M059J (cell line): ENCODE measurements around the gene NPTXR. TPM values are rescaled to one million over a fixed set of nuclear protein-coding genes. Genes with fewer than 3 reads are reported as not detected.
"Not testable (repeated sequence)": the region's sequence is repeated elsewhere in the genome, so short reads cannot be mapped to it uniquely, and the experiment has no call there.

Experiments
- DNase-seq: peaks from one replicate; pipeline ENCODE4 v3.0.0-alpha.2; 2012; ENCODE audit warnings: low read depth
- total RNA-seq: library from RNA; depleted of rRNA; stranded (reverse); fragments of >200 nt; shearing (Covaris generic); gene quantifications from 2 replicates; pipeline ENCODE4 v1.2.3, GENCODE V29; 2014

NPTXR gene
- total RNA-seq, 1 experiment from 2014 or later: 1.9 TPM

DNA sequence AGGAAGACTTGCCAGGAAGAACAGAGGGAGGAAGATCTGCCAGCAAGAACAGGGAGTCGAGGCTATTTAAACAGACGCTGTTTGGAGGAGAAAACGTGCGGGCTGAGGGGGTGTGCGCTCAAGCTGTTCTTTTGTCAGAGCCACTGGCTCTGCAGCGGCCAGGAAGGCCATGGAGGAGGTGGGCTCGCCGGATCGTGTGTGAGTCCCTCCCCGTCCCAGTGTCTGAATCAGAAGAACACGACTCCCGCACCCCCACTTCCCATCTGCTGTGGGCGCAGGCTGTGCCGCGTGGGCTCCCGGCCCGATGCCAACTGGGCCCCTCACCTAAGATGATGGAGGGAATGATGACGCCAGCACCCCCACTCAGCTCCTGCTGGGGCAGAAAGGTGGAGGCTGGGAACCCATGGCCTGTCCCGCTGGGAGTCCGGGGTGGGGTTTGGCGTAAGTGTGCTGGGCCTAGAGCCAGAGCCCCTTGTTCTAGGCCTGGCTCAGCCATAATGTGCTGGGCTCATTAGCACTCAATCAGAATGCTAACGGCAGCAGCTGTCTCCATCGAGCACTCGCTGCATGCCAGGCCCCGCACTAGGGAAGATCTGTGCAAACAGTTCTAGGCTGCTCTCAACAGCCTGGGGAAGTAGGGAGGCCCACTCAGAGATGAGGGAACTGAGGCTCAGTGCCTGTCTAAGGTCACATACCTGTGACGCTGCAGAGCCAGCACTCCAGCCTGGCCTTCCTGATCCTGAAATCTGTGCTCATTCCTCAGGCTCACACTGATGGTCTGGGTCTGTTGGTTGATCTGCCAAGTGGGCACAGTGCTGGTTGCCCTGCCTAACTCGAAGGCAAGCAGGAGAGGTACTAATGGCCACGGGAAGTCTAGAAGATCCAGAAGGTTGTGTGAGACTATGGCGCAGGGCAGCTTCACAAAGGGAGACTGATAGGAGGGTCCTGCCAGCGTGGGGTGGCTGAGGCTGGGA is 11.5 kb downstream of the NPTXR start:
- DNase-seq: no peak

DNA sequence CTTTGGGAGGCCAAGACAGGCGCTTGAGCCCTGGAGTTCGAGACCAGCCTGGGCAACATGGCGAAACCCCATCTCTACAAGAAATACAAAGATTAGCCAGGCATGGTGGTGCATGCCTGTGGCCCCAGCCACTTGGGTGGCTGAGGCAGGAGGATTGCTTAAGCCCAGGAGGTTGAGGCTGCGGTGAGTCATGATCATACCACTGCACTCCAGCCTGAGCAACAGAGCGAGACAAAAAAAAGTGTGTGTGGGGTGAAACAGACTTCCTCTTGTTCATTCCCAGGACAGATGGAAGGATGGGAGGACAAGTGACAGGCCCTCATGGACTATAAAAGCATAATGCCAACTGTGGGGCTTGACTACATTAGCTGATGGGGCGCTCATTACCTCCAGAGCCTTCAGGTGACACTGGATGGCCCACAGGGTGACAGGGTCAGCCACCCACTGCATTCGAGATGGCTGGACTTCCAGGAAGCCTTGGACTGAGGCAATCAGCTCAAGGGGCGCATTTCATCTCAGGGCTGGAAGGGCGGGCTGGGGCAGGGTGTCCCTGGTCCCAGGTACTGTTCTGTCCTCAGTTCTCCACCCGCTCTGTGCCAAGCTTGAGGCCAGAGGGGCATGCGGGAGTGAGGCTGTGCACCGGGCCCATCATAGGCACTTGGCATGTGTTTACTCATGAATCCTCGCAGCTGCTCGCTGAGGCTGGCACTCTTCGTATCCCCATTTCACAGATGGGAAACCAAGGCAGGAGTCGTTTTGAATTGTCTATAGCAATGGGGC is 12.5 kb downstream of the NPTXR start:
- DNase-seq: peak; percentile 68

DNA sequence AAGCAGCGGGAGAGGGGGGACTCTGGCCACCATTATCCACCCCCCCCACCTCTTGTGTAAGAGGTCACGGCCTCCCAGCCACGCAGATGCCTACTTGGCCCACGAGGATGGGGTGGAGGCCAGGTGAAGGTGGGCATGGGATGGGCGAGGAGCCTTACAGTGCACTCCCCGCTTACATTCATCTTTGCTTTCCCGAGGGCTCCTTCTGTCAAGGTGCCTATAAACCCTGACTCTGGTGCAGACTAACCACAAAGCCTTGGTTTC is 13.1 kb downstream of the NPTXR start:
- no peak for DNase-seq

DNA sequence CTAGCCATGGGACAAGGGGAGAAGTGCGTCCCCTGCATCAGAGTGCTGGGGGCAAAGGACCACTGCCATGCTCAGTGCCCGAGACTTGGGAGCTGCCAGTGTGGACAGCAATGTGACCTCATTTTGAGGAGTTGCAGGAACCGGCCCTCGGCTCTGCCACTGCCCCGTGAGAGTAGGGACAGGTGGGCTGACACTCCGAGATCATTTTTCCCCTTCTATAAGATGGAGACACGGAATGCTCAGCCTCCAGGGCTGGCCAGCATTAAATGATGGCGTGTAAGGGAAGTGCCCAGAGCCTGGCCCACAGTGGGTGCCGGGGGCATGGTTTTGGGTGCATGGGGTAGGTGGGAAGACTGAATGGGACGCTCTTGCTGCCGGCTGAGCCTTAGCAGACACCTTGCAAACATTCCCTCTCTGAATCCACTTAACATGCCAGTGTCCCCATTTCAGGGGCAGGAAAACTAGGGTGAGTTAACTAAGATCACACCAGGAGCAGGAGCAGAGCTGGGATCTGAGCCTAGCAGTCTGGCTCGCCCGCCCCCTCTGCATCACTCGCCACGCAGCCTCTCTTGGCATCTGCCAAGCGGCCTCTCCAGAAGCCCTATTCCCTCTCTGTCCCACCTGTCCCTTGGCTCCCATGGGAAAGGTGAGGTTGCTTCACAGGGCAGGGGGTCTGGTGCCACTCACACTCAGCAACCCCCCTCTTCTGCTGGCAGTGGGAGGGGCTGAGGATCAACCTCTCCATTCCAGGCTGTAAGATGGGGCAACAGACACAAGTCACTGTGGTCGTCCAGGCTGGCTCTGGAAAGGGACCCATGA is 13.6 kb downstream of the NPTXR start:
- no peak for DNase-seq

DNA sequence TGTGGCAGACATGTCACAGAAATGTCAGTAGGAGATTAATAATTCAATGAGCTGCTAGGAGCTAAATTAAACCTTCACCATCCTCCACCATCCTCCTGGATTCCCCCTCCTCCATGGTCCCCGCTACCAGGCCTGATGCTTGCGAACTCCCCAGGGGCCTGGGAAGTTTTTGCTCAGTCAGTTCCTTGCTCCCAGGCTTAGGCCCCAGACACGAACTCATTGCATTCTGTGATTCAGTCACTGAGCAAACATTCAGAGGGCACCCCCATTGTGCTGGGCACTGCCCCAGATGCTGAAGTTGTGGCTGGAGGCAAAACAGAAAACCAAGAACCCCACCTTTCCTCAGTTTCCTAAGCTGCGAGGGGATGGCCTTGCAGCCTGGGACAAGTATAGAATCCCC is 14.3 kb downstream of the NPTXR start:
- no peak for DNase-seq

DNA sequence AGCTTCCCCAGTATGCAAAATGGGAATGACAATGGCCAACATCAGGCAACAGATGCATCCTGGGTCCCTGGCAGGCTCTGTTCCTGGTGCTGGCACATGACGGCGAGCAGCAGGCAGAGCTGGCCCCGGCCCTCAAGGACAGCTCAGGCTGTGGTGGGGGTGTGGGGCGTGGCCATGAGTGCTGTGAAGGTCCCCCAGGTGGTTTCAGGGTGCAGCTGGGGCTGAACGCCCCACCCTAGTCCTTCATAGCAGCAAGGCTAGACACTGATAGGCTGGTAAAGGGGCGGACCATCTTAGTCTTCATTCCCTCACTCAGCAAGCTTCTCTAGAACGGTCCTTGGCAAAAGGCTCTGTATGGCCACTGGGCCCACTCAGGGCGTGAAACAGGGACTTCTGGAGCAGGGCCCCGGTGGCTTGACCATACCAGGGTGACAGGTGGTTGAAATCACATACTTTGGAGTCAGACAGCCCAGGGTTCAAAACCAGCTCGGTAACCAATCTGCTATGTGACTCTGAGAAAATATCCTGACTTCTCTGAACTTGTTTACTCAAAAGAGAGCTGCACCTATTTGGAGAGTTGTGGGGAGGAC is 15.1 kb downstream of the NPTXR start:
- no peak for DNase-seq

DNA sequence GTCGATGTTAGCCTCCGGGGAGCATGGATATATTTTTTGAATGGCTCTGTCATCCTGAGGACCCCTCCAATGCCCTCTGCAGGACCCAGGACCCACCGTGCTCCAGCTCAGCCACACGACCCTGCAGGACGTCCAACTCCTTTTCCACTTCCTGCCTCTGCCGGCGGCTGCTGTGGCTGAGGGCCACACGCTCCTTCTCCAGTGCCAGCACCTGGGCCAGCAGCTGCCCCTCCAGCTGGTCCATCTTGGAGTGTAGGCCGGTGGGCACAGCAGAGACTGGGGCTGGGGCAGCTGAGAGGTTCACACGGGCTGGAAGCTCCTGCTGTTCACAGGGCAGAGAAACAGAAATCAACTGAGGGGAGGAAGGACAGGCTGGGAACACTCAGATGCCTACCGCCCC is 15.6 kb downstream of the NPTXR start:
- no peak for DNase-seq

DNA sequence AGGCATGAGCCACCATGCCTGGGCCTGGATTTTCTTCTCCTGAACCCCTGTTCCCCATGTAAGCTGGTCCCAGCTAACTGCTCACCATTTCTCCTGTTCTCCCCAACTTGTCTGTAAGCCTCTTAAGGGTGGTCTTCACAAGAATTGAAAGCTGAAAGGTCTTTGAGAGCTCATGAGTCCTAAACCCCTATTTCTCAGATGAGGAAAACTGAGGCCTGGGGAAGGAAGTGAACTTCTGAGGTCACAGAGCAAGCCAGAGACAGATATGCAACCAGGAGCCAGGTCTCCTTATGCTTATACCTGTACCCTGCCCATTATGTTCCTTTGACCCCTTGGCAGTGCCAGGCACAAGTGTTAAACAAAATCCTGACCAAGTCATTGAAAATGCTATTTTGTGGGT is 16.3 kb downstream of the NPTXR start:
- DNase-seq: no peak

DNA sequence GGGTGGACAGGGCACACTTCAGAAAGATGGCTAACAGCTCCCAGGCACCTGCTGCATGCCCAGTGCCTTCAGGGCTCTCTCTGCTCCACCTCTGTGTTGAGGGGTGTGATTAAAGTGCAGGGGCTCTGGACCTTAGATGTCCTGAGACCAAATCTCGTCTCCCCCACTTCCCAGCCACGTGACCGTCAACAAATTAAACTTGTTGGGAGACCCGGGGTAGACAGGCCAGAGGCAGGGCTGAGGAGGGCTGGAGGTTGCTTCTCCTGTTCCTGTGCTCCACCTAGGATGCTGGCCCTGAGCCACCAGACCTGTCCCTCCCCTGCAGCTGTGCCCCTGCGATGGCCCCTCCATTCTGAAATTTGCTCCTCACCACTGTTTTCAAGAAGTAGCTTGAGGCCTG is 17.0 kb downstream of the NPTXR start:
- DNase-seq: no peak

DNA sequence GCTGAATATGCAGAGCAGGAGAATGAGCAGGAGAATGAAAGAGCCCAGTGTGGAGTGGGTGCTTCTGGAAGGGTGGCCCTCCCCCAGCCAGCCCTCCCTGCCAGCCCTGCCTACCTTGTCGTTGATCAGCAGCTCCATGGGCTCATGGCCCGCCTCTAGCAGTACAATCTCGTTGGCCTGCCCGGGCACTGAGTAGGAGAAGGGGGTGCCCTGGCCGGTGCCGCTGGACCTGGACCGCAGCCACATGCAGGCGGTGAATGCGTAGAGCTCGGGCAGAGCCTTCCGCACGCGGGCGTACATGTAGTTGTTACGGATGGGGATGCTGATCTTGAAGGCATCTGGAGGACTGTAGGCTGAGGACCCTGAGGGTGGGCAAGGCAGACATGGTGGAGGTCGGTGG is 17.4 kb downstream of the NPTXR start:
- no peak for DNase-seq

DNA sequence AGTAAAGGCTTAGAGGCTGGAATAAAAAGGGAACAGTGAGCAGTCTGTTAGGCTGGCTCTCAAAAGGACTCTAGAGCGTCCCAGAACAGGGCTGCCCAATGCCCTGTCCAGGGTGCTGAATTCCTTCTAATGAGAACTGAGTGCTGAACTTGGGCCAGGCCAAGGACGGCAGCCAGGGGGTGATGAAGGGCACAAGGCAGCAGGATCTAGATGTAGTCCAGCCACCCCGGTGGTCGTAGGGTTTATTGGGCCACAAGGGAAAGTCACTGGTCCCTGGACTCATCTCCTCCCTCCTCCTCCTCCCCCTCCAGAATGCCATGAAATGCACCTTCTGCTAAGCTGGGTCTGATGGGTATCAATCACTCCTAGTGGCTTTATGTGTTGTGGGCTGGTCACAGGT is 19.2 kb downstream of the NPTXR start:
- DNase-seq: peak; percentile 71

DNA sequence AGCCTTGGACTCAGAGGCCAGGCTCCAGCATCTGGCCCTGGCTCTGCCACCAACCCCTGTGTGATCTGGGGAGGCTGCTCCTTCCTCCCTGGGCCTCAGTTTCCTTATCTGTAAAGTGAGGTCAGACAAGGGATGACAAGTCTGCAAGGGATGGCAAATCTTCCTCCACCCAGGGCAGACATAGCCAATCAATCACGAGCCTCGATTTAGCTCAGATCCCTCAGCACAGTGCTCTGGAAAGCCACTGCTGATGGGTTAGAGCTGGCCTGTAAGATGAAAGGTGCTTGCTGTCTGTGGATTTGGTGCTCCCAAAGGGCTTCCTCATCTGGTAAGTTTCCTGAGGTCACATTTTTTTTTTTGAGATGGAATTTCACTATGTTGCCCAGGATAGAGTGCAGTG is 20.2 kb downstream of the NPTXR start:
- no peak for DNase-seq

DNA sequence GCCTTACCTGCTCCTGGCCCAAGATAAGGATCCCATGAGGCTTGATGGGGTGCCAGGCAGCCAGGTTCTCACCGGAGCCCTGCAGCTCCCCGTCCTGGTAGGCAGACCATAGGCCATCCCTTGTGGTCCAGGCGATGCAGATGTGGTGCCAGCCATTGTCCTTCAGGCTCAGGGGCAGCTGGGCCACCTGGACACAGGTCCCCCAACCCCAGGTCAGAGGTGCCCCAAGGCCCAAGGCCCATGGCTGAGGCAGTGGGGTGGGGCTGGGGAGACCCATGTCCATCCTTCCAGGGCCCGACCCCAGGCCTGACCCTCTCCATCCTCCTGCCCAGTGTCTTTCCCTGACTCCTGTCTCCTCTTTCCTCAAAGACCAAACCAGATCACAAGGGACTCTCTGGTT is 20.8 kb downstream of the NPTXR start:
- DNase-seq: no peak

DNA sequence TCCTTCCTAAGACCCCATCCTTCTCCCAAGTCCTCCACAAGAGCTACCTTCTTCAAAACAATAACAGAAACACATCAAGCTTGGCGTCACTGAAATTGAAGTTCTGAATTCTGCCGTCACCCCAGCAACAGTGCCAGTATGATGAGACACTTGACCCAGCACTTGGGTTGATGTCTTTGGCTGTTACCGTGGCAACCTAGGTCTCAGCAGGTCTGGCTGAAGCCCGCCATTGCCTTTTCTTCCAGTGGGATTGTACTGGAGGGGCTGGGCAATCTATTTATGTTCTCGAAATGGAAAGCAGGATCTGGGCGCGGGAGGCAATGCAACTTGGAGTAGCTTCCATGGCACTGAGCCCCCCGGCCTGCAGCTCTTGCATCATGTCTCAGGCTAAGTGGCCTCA is 23.8 kb downstream of the NPTXR start:
- DNase-seq: peak; percentile 7

DNA sequence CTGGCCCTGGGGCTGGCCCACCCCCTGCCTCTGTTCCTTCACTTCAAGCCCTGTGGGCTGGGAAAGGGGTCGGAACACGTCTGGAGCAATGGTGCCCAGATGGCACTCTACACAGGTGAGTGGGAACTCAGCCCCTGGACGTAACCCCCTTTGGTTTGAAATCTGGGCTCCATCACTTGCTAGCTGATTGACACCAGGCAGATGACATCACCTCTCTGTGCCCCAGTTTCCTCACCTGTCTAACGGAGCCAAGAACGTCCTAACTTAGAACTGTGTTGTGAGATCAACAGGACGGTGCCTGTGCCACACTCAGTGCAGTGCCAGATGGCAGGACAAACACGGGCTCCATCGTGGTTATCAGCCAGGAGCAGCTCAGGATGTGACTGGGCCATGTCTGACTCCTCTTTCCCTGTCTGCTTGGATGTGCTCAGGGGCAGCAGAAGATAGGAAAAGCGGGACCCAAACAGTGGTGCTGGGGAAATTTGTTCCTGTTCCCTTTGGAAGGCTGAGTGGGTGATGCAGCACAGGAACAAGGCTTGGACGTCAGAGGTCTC is 24.4 kb downstream of the NPTXR start:
- DNase-seq: no peak

DNA sequence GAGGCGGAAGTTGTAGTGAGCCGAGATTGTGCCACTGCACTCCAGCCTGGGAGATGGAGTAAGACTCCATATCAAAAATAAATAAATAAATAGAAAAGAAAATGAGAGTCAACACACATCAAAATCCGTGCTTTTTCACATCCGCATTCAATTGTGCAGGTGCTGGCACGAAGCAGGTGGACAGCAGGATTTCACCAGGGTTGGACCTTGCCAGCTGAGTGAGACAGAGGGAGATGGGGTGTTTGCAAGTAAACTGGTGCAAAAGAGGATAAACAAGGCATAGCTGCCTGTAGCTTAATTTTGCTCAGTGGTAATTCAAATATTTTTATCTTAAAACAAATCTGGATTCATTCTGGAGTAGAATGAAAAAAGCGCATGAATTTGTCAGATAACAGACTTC is 26.6 kb downstream of the NPTXR start:
- DNase-seq: no peak

DNA sequence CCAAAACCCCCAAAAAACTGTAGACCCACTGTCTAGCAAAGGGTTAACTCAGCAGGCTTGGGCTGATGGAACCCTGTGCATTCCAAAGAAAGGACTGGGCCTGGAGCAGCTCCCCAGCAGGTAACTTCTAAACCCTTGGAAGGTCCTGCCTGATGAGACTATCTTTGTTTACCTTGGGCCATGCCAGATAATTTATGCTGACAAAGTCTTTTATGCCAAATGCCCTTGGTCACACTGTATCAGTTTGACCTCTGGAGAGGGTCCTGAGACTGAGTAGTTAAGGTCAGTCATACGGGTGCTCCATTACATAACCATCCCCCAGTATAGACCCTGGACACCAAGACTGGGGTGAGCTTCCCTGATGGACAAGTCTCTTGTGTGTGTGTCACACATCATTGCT is 28.0 kb downstream of the NPTXR start:
- no peak for DNase-seq

DNA sequence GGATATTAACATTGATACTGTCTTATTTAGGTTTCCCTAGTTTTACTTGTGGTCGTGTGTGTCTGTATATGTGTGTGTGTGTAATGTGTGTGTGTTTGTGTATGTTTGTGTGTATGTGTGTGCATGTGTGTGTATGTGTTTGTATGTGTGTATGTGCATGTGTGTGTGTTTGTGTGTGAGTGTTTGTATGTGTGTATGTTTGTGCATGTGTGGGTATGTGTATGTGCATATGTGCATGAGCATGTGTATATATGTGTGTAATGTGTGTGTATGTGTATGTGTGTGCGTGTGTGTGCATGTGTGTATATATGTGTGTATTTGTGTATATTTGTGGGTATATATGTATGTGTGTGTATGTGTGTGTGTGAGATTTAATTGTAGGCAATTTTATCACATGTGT is 32.6 kb downstream of the NPTXR start:
- no peak for DNase-seq

DNA sequence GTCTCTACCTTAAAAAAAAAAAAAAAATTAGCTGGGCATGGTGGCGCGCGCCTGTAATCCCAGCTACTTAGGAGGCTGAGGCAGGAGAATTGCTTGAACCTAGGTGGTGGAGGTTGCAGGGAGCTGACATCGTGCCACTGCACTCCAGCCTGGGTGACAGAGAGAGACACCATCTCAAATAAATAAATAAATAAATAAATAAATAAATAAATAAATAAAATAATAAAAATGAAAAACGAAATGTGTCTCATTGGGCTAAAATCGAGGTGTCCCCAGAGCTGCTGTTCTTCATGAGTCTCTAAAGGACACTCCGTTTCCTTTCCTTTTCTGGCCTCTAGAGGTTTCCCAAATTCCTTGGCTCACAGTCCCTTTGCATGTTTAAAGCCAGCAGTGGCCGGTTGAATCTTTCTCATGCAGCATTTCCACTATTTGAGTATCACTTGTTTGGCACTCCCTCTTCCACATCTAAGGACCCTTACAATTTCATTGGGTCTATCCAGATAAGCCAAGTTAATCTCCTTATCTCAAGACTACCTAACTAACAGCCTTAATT is 38.7 kb downstream of the NPTXR start:
- not testable (repeated sequence) for DNase-seq

DNA sequence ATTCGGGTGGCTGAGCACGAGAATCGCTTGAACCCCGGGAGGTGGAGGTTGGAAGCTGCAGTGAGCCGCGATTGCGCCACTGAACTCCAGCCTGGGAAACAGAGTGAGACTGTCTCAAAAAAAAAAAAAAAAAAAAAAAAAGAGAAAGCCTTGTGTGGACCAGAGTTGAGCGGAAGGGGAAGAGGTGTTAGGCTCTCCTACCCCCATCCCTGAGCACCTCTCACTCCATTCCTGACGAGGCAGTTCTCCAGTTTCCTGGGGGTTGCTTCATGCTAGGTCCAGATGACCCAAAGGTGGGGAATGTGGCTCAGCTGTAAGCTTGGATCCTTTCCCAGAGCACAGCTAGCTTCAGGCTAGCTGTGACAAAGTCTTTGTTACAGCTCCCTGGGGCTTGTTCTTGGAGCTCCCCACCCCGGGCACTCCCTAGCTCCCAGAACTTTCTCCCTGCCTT is 41.1 kb downstream of the NPTXR start:
- DNase-seq: peak; percentile 94

DNA sequence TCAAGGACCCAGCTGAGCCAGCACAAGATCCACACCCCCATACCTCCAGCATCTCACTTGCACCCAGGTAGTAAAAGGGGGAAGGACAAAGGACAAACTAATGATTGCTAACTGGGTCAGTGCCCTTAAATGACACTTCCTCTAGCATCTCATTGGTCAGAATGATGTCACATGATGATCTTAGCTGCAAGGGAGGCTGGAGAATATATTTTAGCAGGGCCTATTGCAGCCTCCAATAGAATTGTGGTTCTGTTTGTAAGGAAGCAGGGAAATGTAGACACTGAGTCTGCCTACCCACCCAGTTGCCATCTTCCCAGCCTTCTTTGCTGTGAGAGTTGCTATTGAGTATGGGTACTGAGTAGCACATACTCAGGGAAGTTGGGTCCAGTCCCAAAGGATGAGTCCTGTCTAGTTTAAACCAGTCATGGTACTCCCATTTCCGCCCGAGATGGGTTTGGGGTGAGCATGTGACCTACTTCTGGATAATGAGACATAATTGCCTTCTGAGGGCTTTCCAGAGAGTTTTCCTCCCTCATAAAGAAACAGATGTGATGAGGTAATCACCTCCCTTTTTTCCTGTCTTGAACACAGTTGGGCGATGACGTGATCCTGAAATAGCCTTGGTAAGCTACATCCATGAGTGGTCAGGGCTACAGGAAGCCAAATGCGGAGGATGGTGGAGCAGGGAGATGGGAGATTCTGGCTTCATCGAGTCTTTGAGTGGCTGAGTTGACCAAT is 44.4 kb downstream of the NPTXR start:
- DNase-seq: peak; percentile 39
